NB4 (cell line): ENCODE data around the gene OPA3.
A peak's percentile ranks its signal among the peaks of the same experiment; 100 is the strongest.

Source experiments
- DNase-seq: peaks from one replicate; pipeline ENCODE4 v3.0.0; 2010; ENCODE audit warnings: low read depth
- H3K4me3 ChIP-seq: one replicate; pipeline ENCODE4 v1.5.1; 2011; ENCODE audit warnings: mild to moderate bottlenecking, low read depth, low read length, moderate library complexity
- MYC ChIP-seq: IDR thresholded peaks from 2 replicates; pipeline ENCODE4 v1.6.1; 2011; ENCODE audit warnings: low read depth, low read length
- POLR2A ChIP-seq: IDR thresholded peaks from 2 replicates; pipeline ENCODE4 v1.6.1; 2011; ENCODE audit warnings: mild to moderate bottlenecking; ENCODE audit not compliant: insufficient read length; ENCODE audit errors: extremely low read depth
- TF ChIP-seq, protein P1 (sequence below): IDR thresholded peaks from 2 replicates; pipeline ENCODE4 v1.6.1; 2011; ENCODE audit warnings: low read depth, low read length
- TF ChIP-seq, protein P2 (sequence below): IDR thresholded peaks from one replicate; pipeline ENCODE4 v1.5.1; 2012; ENCODE audit warnings: low read depth, low read length

OPA3 gene

DNA sequence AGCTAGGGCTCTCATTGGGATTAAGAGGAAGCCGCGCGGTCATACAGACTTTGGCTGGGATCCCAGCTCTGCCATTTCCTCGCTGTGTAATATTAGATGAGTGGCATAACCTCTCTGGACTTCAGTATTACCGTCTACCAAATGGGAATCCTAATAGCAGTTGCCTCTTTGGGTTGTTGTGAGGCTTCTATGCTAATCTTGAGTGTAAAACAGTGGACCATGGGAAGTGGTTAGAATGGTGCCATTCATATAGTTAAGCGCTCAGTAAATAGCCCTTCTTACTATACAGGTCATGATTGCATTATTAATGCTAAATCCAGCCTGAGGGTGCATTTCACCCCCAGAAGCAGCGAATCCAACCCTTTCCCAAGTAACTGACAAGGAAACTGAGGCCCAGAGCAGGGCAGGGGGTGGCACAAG lies 566 bp upstream of the OPA3 start:
- TF ChIP-seq, protein P1, sequence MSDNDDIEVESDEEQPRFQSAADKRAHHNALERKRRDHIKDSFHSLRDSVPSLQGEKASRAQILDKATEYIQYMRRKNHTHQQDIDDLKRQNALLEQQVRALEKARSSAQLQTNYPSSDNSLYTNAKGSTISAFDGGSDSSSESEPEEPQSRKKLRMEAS, result no peak
- TF ChIP-seq POLR2A (no peak), MYC (no peak)
- TF ChIP-seq, protein P2, sequence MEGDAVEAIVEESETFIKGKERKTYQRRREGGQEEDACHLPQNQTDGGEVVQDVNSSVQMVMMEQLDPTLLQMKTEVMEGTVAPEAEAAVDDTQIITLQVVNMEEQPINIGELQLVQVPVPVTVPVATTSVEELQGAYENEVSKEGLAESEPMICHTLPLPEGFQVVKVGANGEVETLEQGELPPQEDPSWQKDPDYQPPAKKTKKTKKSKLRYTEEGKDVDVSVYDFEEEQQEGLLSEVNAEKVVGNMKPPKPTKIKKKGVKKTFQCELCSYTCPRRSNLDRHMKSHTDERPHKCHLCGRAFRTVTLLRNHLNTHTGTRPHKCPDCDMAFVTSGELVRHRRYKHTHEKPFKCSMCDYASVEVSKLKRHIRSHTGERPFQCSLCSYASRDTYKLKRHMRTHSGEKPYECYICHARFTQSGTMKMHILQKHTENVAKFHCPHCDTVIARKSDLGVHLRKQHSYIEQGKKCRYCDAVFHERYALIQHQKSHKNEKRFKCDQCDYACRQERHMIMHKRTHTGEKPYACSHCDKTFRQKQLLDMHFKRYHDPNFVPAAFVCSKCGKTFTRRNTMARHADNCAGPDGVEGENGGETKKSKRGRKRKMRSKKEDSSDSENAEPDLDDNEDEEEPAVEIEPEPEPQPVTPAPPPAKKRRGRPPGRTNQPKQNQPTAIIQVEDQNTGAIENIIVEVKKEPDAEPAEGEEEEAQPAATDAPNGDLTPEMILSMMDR, result no peak
- H3K4me3 ChIP-seq, result peak overlapping the region; percentile 51
- no peak for DNase-seq

DNA sequence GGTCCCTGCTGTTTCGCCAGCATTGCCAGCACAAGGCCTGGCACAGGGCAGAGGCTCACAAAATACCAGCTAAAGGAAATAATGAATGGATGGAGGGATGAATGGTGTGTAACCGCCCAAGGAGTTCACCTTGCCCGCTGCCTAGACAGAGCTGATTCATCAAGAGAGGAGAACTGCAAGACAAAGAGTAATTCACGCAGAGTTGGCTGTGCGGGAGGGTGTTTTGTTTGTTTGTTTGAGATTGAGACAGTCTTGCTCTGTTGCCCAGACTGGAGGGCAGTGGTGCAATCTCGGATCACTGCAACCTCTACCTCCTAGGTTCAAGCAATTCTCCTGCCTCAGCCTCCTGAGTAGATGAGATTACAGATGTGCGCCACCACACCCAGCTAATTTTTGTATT lies 3.0 kb downstream of the OPA3 start:
- DNase-seq, result no peak
- no peak for TF ChIP-seq POLR2A
- TF ChIP-seq MYC, result no peak
- TF ChIP-seq, protein P2, result no peak
- TF ChIP-seq, protein P1, result no peak
- H3K4me3 ChIP-seq, result no peak overlapping the region

DNA sequence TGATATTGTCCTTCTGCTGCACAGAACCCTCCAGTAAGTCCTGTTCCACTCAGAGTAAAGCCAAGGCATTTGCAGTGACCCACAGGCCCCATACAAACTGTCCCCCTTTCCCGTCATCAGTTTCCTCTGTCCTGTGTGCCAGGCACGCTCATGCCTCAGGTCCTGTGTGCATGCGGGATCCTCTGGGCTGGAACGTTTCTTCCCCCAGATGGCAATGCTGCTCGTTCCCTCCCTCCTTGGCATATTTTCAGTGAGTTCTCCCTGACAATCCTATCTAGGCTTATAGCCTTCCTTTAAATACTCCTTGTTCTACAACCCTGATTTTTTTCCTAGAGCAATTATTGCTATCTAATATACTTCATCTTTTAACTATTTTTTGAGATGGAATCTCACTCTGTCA lies 5.7 kb downstream of the OPA3 start:
- TF ChIP-seq MYC (no peak), POLR2A (no peak)
- TF ChIP-seq, protein P2, result no peak
- TF ChIP-seq, protein P1, result no peak
- DNase-seq, result no peak
- H3K4me3 ChIP-seq, result no peak overlapping the region

DNA sequence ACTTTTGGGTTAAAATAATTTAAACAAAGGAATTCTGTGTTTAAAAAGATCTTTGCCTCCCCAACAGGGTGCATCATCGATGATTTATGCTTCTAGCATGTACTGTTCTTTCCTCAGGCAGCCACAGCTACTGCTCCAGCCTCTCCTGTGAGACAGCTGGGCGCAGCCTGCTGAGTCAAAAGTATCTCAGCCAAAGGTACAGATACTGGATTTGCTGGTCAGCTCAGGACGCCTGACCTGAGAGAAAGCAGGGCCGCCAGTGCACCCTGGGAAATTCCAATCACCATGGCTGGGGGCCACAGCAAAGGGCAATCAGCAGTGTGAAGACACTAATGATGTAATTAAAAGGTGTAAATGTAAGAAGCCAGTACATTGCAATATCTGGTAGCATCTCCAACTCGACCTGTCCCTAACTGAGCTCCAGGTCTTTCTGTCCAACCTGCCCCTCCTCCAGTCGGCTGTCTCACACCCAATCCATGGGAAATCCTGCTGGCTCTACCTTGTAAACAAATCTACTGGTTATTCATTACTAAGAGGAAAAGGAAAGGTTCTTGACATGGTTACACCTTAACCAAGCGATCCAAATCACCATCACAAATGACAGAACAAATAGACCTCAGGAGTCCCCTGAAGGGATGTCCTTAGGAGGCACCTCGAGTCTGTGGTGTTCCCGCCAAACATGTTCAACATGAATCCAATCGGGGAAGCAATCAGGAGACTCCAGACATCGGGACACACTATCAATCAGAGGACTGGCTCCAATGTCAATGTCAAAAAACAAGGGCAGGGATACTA lies 7.3 kb downstream of the OPA3 start:
- TF ChIP-seq MYC (no peak), POLR2A (no peak)
- TF ChIP-seq, protein P1, result no peak
- TF ChIP-seq, protein P2, result no peak
- DNase-seq, result no peak
- no peak overlapping the region for H3K4me3 ChIP-seq

DNA sequence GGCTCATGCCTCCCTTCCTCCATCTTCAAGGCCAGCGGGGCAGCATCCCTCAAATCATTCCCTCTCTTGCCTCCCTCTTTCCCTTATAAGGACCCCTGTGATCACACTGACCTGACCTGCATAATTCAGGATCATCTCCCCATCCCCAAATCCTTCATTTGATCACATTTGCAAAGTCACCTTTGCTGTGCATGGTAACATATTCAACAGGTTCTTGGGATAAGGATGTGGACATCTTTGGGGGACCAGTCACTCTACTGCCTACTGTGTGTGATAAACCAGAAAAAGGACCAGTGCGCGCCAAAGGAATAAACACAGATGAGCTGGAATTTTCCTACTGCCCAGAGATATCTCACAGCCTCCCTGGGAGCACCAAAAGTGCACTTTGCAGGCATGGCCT lies 7.9 kb downstream of the OPA3 start:
- TF ChIP-seq, protein P1, result no peak
- TF ChIP-seq POLR2A (no peak), MYC (no peak)
- TF ChIP-seq, protein P2, result no peak
- no peak for DNase-seq
- no peak overlapping the region for H3K4me3 ChIP-seq
